SK-N-MC (cell line): ENCODE results near the gene EPHA8.

Experiments used
- EZH2 ChIP-seq: fragments of 200-600 bp; sonication (generic); IDR thresholded peaks from one replicate; pipeline ENCODE4 v1.6.1; 2017; ENCODE audit warnings: antibody characterized with exemption
- FOXP2 ChIP-seq: optimal IDR thresholded peaks from 2 replicates; pipeline ENCODE3; 2011; ENCODE audit warnings: mild to moderate bottlenecking, moderate library complexity; ENCODE audit not compliant: insufficient read depth; ENCODE audit errors: extremely low read length, control extremely low read depth
- POLR2AphosphoS5 ChIP-seq: IDR thresholded peaks from 2 replicates; pipeline ENCODE4 v1.6.1; 2012; ENCODE audit warnings: mild to moderate bottlenecking, low read depth, low read length, borderline replicate concordance

- TF ChIP-seq EZH2, result no peak
- TF ChIP-seq POLR2AphosphoS5, result no peak
- no peak for TF ChIP-seq FOXP2
Measured at GRCh38 chr1:22585471-22585870, 22.2 kb downstream of the EPHA8 start.
